Lower leg skin (tissue), 4 donors: ENCODE data around the gene TRIM9. TPM values are rescaled to one million over a fixed set of nuclear protein-coding genes. Genes with fewer than 3 reads are reported as not detected.
A peak's percentile ranks its signal among the peaks of the same experiment; 100 is the strongest.

Source experiments
- DNase-seq, 2 donors: peaks; one replicate each; pipeline ENCODE4 v3.0.0-alpha.2; 2019; ENCODE audit warnings: low spot score in 2 of 2
- H3K4me3 ChIP-seq: fragments of 200-600 bp; sonication (generic); 2 replicates; pipeline ENCODE4 v1.5.1; 2017; ENCODE audit warnings: mild to moderate bottlenecking, low read depth; ENCODE audit not compliant: poor library complexity, severe bottlenecking
- POLR2A ChIP-seq, 2 donors: fragments of 450-650 bp; IDR thresholded peaks; one replicate each; pipeline ENCODE4 v1.6.1; 2016 to 2017; ENCODE audit warnings: antibody characterized with exemption in 2 of 2, mild to moderate bottlenecking in 1 of 2, moderate library complexity in 1 of 2
- WGBS, 2 donors: methylation state at CpG; one replicate each; pipeline ENCODE4 v1.1.5; 2018; 5-methylcytosine and 5-hydroxymethylcytosine counted together
- intact Hi-C: fragments of 100-400 bp; cut with DNase I; formaldehyde crosslinking; loops from one replicate; pipeline ENCODE4 v1.15.0; 2023; ENCODE audit warnings: low total_unique reads
- total RNA-seq, 4 donors: library from RNA; depleted of rRNA; stranded (reverse); fragments of >200 nt; gene quantifications; one replicate each; pipeline ENCODE4 v1.1.0, GENCODE V29; 2016
- TF ChIP-seq, protein P1 (sequence below), 3 donors: fragments of 450-650 bp; IDR thresholded peaks; one replicate each; pipeline ENCODE4 v1.5.1; 2016; ENCODE audit warnings: antibody characterized with exemption in 3 of 3, mild to moderate bottlenecking in 3 of 3, moderate library complexity in 2 of 3

The TRIM9 gene
- total RNA-seq, 4 donors from 2014 or later: 0.76 to 3.0 (median 1.4) TPM

DNA sequence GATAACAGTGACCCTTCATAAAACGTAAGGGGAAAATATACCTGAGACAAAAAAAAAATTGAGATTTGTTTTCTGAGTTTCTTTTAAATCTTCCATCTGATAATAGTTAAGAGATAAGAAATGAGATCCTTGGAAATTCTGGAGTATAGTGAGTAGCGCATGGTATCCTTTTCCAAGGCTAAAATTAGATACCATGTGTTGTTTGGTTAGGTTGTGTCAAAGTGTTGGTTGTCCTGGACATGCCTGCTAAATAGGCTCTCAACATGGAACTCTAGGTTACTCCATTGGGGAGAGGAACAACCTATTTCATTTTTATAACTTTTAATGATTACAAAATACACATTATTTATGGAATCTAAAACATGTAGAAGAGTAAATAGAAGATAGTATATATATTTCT, 165.4 kb downstream of the TRIM9 start:
- intact Hi-C loops: no loop called here
- TF ChIP-seq POLR2A (IDR thresholded peaks at IDR 0.05): no peak
- TF ChIP-seq, protein P1, sequence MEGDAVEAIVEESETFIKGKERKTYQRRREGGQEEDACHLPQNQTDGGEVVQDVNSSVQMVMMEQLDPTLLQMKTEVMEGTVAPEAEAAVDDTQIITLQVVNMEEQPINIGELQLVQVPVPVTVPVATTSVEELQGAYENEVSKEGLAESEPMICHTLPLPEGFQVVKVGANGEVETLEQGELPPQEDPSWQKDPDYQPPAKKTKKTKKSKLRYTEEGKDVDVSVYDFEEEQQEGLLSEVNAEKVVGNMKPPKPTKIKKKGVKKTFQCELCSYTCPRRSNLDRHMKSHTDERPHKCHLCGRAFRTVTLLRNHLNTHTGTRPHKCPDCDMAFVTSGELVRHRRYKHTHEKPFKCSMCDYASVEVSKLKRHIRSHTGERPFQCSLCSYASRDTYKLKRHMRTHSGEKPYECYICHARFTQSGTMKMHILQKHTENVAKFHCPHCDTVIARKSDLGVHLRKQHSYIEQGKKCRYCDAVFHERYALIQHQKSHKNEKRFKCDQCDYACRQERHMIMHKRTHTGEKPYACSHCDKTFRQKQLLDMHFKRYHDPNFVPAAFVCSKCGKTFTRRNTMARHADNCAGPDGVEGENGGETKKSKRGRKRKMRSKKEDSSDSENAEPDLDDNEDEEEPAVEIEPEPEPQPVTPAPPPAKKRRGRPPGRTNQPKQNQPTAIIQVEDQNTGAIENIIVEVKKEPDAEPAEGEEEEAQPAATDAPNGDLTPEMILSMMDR (IDR thresholded peaks at IDR 0.05): no peak
- 94 to 97% methylated on average over 2 of the region's 2 CpGs for WGBS, 2 donors
- no peak for DNase-seq
- no peak overlapping the region for H3K4me3 ChIP-seq

DNA sequence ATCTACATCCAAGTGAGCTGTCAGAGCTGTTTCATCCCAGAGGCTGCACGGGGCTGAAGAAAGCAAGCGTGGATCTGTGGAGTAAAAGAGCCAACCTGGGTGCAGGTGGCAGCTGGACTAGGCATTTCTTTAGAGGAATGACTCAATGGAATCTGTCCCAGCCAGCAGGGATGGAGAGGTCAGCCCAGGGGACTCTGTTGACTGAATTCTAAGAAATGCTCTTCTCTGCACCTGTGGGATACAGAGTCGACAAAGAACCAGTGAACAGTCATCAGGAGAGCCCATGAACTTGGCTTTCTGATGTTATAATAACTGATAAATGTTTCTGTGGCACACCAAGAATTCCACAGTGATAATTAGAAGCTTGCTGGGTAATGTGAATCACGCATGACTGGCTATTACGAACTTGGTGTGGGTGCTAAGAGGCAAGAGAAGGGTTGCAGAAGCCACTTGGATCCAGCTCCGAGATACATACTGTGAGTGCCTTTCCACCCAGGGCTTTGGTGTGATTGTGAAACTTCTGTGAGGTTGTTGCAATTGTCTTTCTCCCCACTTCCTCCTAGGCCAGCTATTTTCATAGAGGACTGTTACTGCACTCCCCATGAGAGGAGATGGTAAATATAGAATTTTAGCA, 166.8 kb downstream of the TRIM9 start:
- intact Hi-C loops: no loop called here
- no peak overlapping the region for H3K4me3 ChIP-seq
- DNase-seq: peak in 1 of 2 donors; percentile 38
- WGBS, 2 donors: 86% methylated on average over 6 of the region's 6 CpGs
- TF ChIP-seq, protein P1 (IDR thresholded peaks at IDR 0.05): no peak
- no peak for TF ChIP-seq POLR2A (IDR thresholded peaks at IDR 0.05)

DNA sequence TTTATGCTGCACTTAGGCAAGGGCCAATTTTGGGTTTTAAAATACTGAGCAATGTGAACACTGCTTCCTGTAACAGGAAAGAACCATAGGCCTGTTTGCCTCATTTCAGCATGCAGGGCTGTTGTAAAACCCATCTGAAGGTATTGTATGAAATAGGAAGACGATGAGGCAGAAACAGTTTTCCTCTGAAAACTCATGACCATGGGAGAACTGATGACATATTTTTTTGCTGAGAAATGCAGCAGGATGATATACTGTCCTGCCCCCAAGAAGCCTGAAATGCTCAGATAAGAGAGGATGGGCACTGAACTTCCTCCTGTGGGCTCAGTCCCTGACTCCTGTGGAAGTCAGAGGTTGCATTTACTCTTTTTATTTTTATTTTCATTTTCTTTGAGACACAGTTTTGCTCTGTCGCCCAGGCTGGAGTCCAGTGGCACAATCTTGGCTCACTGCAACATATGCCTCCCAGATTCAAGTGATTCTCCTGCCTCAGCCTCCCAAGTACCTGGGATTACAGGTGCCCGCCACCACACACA, 168.0 kb downstream of the TRIM9 start:
- no peak overlapping the region for H3K4me3 ChIP-seq
- no peak for DNase-seq
- no peak for TF ChIP-seq POLR2A (IDR thresholded peaks at IDR 0.05)
- TF ChIP-seq, protein P1 (IDR thresholded peaks at IDR 0.05): no peak
- intact Hi-C loops: no loop called here
- 85 to 92% methylated on average over 3 of the region's 3 CpGs for WGBS, 2 donors

Other genes starting within 250 kb of the TRIM9 start
- gene ABHD12B, start 223.1 kb downstream of the TRIM9 start, total RNA-seq: 10 to 100 TPM; 20.9 to 77.3 (median 36.2) TPM
- 10 to 100 TPM; 37.0 to 59.1 (median 51.6) TPM for gene PYGL, start 150.6 kb downstream of the TRIM9 start, total RNA-seq
- gene TMX1, start 145.1 kb upstream of the TRIM9 start, total RNA-seq: 10 to 100 TPM; 11.4 to 25.8 (median 17.7) TPM